DND-41 (cell line): ENCODE results near the gene ASB5.

ENCODE experiments used
- ATAC-seq: fragments of 200-7000 bp; cut with Tn5 transposase; 3 replicates; pipeline ENCODE4 v1.9.1; 2021; ENCODE audit warnings: low read depth; ENCODE audit not compliant: insufficient read depth
- DNase-seq: peaks from one replicate; pipeline ENCODE4 v3.0.0-alpha.2; 2020
- H2AFZ ChIP-seq: 2 replicates; pipeline ENCODE4 v1.6.0; 2012; ENCODE audit warnings: low read depth, low read length
- H3K27ac ChIP-seq: 2 replicates; pipeline ENCODE4 v1.5.1; 2012; ENCODE audit warnings: low read length, inconsistent platforms
- H3K27me3 ChIP-seq: fragments of 200-600 bp; sonication (generic); 2 replicates; pipeline ENCODE4 v1.6.0; 2012; ENCODE audit warnings: low read length, mild to moderate bottlenecking, inconsistent platforms; ENCODE audit not compliant: insufficient read depth, poor library complexity
- H3K36me3 ChIP-seq: 2 replicates; pipeline ENCODE4 v1.5.1; 2012; ENCODE audit warnings: low read length, inconsistent platforms; ENCODE audit not compliant: insufficient read depth
- H3K4me1 ChIP-seq: 2 replicates; pipeline ENCODE4 v1.5.1; 2012; ENCODE audit warnings: mild to moderate bottlenecking, low read length; ENCODE audit not compliant: insufficient read depth
- H3K4me2 ChIP-seq: 2 replicates; pipeline ENCODE4 v1.6.0; 2012; ENCODE audit warnings: mild to moderate bottlenecking, moderate library complexity, low read length, inconsistent platforms; ENCODE audit not compliant: insufficient read depth
- H3K4me3 ChIP-seq, 2 experiments: fragments of 200-600 bp in 1 of 2; shearing (Covaris generic) in 1 of 2; 2 replicates each; pipeline ENCODE4 v1.5.1; 2012 to 2016; ENCODE audit warnings: inconsistent platforms in 2 of 2, low read length in 2 of 2, mild to moderate bottlenecking in 2 of 2, low read depth in 1 of 2, moderate library complexity in 1 of 2
- H3K79me2 ChIP-seq: 2 replicates; pipeline ENCODE4 v1.6.0; 2012; ENCODE audit warnings: low read length, inconsistent platforms; ENCODE audit not compliant: insufficient read depth
- H3K9ac ChIP-seq: 2 replicates; pipeline ENCODE4 v1.6.0; 2012; ENCODE audit warnings: low read depth, mild to moderate bottlenecking, inconsistent platforms, low read length, moderate library complexity
- H3K9me3 ChIP-seq: 2 replicates; pipeline ENCODE4 v1.5.1; 2012; ENCODE audit warnings: low read length, moderate library complexity, mild to moderate bottlenecking, inconsistent platforms; ENCODE audit not compliant: insufficient read depth, severe bottlenecking
- H4K20me1 ChIP-seq: 2 replicates; pipeline ENCODE4 v1.6.0; 2012; ENCODE audit warnings: low read length; ENCODE audit not compliant: insufficient read depth
- EZH2 ChIP-seq: IDR thresholded peaks from 3 replicates; pipeline ENCODE4 v1.6.1; 2012; ENCODE audit warnings: borderline replicate concordance, low read depth, mild to moderate bottlenecking, moderate library complexity, low read length, inconsistent platforms; ENCODE audit not compliant: severe bottlenecking
- TF ChIP-seq, protein P1 (sequence below): IDR thresholded peaks from 2 replicates; pipeline ENCODE4 v1.5.1; 2012; ENCODE audit warnings: borderline replicate concordance, low read length, moderate library complexity, mild to moderate bottlenecking; ENCODE audit not compliant: poor library complexity, severe bottlenecking; ENCODE audit errors: extremely low read depth

The ASB5 gene

GRCh38 chr4:176210579-176211296 is 58.3 kb downstream of the ASB5 start:
- Histone ChIP-seq H3K4me3 (no peak overlapping the region), H4K20me1 (no peaks in the 10 kb centered on the region), H3K9me3 (no peaks in the 10 kb centered on the region), H3K36me3 (no peaks in the 10 kb centered on the region), H3K79me2 (no peaks in the 10 kb centered on the region), H3K4me1 (no peaks in the 10 kb centered on the region), H2AFZ (no peak overlapping the region), H3K27ac (no peak overlapping the region), H3K27me3 (peaks cover 3% of the 10 kb centered on the region), H3K9ac (no peak overlapping the region), H3K4me2 (no peak overlapping the region)
- DNase-seq (no peak), ATAC-seq (no peak)
- TF ChIP-seq, protein P1, sequence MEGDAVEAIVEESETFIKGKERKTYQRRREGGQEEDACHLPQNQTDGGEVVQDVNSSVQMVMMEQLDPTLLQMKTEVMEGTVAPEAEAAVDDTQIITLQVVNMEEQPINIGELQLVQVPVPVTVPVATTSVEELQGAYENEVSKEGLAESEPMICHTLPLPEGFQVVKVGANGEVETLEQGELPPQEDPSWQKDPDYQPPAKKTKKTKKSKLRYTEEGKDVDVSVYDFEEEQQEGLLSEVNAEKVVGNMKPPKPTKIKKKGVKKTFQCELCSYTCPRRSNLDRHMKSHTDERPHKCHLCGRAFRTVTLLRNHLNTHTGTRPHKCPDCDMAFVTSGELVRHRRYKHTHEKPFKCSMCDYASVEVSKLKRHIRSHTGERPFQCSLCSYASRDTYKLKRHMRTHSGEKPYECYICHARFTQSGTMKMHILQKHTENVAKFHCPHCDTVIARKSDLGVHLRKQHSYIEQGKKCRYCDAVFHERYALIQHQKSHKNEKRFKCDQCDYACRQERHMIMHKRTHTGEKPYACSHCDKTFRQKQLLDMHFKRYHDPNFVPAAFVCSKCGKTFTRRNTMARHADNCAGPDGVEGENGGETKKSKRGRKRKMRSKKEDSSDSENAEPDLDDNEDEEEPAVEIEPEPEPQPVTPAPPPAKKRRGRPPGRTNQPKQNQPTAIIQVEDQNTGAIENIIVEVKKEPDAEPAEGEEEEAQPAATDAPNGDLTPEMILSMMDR = no peak
- no peak for TF ChIP-seq EZH2

DNA sequence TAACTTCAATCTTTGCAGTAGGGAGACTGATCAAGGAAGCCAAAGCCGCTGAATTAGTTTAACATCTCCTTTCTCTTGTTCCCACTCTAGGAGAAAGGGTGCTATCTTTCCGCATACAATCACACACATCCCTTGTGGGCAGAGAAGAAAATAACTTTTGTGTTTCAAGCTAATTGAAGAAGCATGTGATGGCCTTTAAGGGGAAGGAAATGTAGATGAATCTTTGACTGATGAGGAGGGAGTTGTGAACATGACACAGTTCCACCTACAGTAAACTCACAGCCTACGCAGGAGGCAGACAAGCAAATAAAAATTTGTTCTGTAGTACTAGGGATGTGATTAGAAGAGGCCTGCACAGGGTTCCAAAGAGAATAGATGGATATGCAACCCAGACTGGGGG is 58.9 kb downstream of the ASB5 start:
- H3K36me3 ChIP-seq = no peaks in the 10 kb centered on the region
- no peak for DNase-seq
- no peaks in the 10 kb centered on the region for H4K20me1 ChIP-seq
- no peaks in the 10 kb centered on the region for H3K9me3 ChIP-seq
- H3K4me3 ChIP-seq = no peak overlapping the region
- H2AFZ ChIP-seq = no peak overlapping the region
- no peak overlapping the region for H3K9ac ChIP-seq
- no peak overlapping the region for H3K4me2 ChIP-seq
- H3K79me2 ChIP-seq = no peaks in the 10 kb centered on the region
- TF ChIP-seq, protein P1 = no peak
- TF ChIP-seq EZH2 = no peak
- no peaks in the 10 kb centered on the region for H3K4me1 ChIP-seq
- H3K27ac ChIP-seq = no peak overlapping the region
- peaks cover 3% of the 10 kb centered on the region for H3K27me3 ChIP-seq
- no peak for ATAC-seq

DNA sequence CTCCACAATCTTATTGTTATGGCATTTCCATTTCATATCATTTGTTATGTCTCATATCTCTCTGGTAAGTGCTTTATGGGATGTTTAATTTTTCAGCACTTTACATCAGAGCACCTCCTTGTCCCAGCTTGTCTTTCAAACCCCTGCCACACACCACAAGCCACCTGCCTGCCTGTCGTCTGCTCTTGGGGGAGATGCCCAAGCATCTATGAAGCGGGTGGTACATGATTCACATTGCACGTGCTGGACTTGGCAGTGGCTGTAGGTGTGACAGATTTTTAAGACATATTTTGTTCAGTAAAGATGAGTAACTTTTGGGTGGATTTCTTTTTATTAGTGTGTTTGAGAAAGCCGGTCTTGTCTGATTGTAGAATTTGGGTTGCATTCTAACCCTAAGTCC is 59.5 kb downstream of the ASB5 start:
- no peak for DNase-seq
- Histone ChIP-seq H3K79me2 (no peaks in the 10 kb centered on the region), H2AFZ (no peak overlapping the region), H3K4me3 (no peak overlapping the region), H3K27me3 (peaks cover 3% of the 10 kb centered on the region), H3K9ac (no peak overlapping the region), H4K20me1 (no peaks in the 10 kb centered on the region), H3K9me3 (no peaks in the 10 kb centered on the region), H3K4me1 (no peaks in the 10 kb centered on the region), H3K27ac (no peak overlapping the region), H3K4me2 (no peak overlapping the region), H3K36me3 (no peaks in the 10 kb centered on the region)
- ATAC-seq = no peak
- TF ChIP-seq, protein P1 = no peak
- TF ChIP-seq EZH2 = no peak

- Histone ChIP-seq H3K9ac (no peak overlapping the region), H3K4me1 (no peaks in the 10 kb centered on the region), H3K27ac (no peak overlapping the region), H4K20me1 (no peaks in the 10 kb centered on the region), H3K36me3 (no peaks in the 10 kb centered on the region), H3K27me3 (peaks cover 3% of the 10 kb centered on the region), H3K4me3 (no peak overlapping the region), H3K9me3 (no peaks in the 10 kb centered on the region), H3K4me2 (no peak overlapping the region), H3K79me2 (no peaks in the 10 kb centered on the region), H2AFZ (no peak overlapping the region)
- ATAC-seq = no peak
- no peak for DNase-seq
- TF ChIP-seq, protein P1 = no peak
- no peak for TF ChIP-seq EZH2
Observed at GRCh38 chr4:176207839-176208238, 61.2 kb downstream of the ASB5 start.
